Lung (tissue), 12 donors: ENCODE data around the gene AP3D1. TPM values are rescaled to one million over a fixed set of nuclear protein-coding genes. Genes with fewer than 3 reads are reported as not detected.

Source experiments
- ATAC-seq: fragments of 200-7000 bp; cut with Tn5 transposase; one replicate; pipeline ENCODE4 v1.9.1; 2020; ENCODE audit warnings: moderate number of reproducible peaks; ENCODE audit not compliant: insufficient read depth, low FRiP score
- DNase-seq, 3 donors: peaks; one replicate each; pipeline ENCODE4 v3.0.0-alpha.2; 2013 to 2017
- H3K27ac ChIP-seq, 2 donors: one replicate each; pipeline ENCODE4 v1.5.1; 2013; ENCODE audit warnings: mild to moderate bottlenecking in 2 of 2, moderate library complexity in 2 of 2, control low read depth in 1 of 2, inconsistent platforms in 1 of 2, low read depth in 1 of 2, low read length in 1 of 2
- H3K27me3 ChIP-seq, 3 donors: one replicate each; pipeline ENCODE4 v1.5.1; 2013; ENCODE audit warnings: low read length in 2 of 3; ENCODE audit not compliant: control insufficient read depth in 3 of 3, insufficient read depth in 3 of 3
- H3K36me3 ChIP-seq, 4 donors: one replicate each; pipeline ENCODE4 v1.5.1; 2013; ENCODE audit warnings: low read length in 4 of 4, mild to moderate bottlenecking in 1 of 4, moderate library complexity in 1 of 4; ENCODE audit not compliant: control insufficient read depth in 4 of 4, insufficient read depth in 4 of 4
- H3K4me1 ChIP-seq, 5 donors: one replicate each; pipeline ENCODE4 v1.5.1; 2013; ENCODE audit warnings: low read length in 5 of 5, mild to moderate bottlenecking in 2 of 5, moderate library complexity in 1 of 5; ENCODE audit not compliant: control insufficient read depth in 5 of 5, insufficient read depth in 5 of 5
- H3K4me3 ChIP-seq: one replicate; pipeline ENCODE4 v1.5.1; 2013; ENCODE audit warnings: mild to moderate bottlenecking, control low read depth, moderate library complexity
- H3K9ac ChIP-seq, 2 donors: one replicate each; pipeline ENCODE4 v1.5.1; 2013; ENCODE audit warnings: low read length in 2 of 2, control low read depth in 1 of 2; ENCODE audit not compliant: insufficient read depth in 1 of 2
- H3K9me3 ChIP-seq, 4 donors: one replicate each; pipeline ENCODE4 v1.5.1; 2013; ENCODE audit warnings: low read length in 3 of 4, mild to moderate bottlenecking in 1 of 4, moderate library complexity in 1 of 4; ENCODE audit not compliant: control insufficient read depth in 4 of 4, insufficient read depth in 3 of 4
- WGBS, 2 donors: extraction: QIAGEN DNeasy Blood & Tissue Kit; methylation state at CpG; one replicate each; pipeline ENCODE4 v1.1.7; 2013; 5-methylcytosine and 5-hydroxymethylcytosine counted together
- polyA plus RNA-seq, 2 donors: library from polyadenylated mRNA; stranded (reverse); fragments of 200-250 nt; gene quantifications; one replicate each; pipeline ENCODE4 v1.2.1, GENCODE V29; 2013
- total RNA-seq, 2 donors: library from RNA; depleted of rRNA in 1 of 2; stranded (reverse); fragments of >200 nt in 1 of 2; gene quantifications; one replicate each; pipeline ENCODE4 v1.2.1, GENCODE V29; 2014 to 2021
- TF ChIP-seq, protein P1 (sequence below): IDR thresholded peaks from 2 replicates; pipeline ENCODE4 v1.5.1; 2012; ENCODE audit warnings: mild to moderate bottlenecking; ENCODE audit errors: control extremely low read depth, extremely low read depth
- donor health status: control.
- donor health status: control.
- donor health status: Bipolar disorder and iron deficiency.
- donor health status: healthy.
- donor health status: DM: yes; HTN: yes; CAD: no.

AP3D1 gene
- total and polyA plus RNA-seq, 4 donors, result 55.3 to 144 (median 85.4) TPM

DNA sequence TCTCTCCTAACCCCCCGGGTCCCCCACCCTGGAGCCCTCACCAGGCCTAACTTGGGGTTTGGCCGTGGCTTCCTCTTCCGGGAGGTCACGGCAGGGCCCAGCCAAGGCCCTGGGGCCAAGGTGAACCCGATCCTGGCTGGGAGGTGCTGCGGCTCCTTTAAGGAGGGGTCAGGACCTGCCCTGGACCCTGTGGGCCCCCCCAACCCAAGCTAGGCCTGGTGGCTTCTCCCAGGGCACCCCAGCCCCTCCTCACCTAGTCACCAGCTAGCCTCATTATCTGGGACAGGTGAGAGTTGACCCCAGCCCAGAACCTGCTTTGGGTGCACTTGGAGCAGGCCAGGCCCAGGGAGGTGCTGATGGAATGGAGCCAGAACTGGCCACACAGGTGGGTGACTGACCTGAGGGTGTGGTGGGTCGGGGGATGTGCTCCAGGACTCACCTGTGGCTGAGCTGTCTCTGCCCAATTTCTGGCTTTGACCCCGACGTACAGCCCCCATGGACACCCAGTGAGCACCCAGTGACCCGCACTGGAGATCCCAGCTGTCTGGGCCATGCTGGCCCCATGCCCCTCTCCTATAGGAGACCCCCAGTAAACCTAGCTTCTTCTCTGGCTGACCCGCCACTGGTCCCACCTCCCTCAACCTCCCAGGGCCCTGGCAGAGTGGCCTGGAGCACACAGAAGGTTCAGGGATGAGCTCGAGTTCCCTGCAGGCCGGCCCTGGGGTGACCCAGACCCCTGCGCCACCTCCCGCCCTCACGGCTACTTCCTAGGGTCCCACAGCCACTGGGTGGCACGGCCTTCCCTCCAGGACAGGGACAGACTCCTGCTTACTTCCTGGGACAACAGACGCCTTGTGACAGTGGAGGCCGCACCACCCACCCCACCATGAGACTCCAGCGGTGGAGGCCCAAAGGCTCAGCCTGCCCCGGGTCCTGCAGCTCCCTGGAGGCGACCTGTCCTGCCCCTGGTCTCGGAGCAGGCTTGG, 93.6 kb downstream of the AP3D1 start:
- 79 to 80% methylated on average over 20 to 23 of the region's 23 CpGs for WGBS, 2 donors
- Histone ChIP-seq H3K9ac (no peak overlapping the region), H3K4me1 (peaks cover 5 to 43% (median 33%) of the 10 kb centered on the region in 5 donors), H3K27ac (peak overlapping the region in 1 of 2 donors; percentile 97), H3K9me3 (no peaks in the 10 kb centered on the region), H3K36me3 (no peaks in the 10 kb centered on the region), H3K4me3 (no peak overlapping the region), H3K27me3 (no peaks in the 10 kb centered on the region)
- ATAC-seq, result no peak
- DNase-seq, result no peak
- TF ChIP-seq, protein P1, sequence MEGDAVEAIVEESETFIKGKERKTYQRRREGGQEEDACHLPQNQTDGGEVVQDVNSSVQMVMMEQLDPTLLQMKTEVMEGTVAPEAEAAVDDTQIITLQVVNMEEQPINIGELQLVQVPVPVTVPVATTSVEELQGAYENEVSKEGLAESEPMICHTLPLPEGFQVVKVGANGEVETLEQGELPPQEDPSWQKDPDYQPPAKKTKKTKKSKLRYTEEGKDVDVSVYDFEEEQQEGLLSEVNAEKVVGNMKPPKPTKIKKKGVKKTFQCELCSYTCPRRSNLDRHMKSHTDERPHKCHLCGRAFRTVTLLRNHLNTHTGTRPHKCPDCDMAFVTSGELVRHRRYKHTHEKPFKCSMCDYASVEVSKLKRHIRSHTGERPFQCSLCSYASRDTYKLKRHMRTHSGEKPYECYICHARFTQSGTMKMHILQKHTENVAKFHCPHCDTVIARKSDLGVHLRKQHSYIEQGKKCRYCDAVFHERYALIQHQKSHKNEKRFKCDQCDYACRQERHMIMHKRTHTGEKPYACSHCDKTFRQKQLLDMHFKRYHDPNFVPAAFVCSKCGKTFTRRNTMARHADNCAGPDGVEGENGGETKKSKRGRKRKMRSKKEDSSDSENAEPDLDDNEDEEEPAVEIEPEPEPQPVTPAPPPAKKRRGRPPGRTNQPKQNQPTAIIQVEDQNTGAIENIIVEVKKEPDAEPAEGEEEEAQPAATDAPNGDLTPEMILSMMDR, result no peak

- no peaks in the 10 kb centered on the region for H3K36me3 ChIP-seq
- no peak overlapping the region for H3K4me3 ChIP-seq
- ATAC-seq, result no peak
- WGBS, 2 donors, result 38% methylated on average over 5 of the region's 5 CpGs
- H3K27me3 ChIP-seq, result no peaks in the 10 kb centered on the region
- H3K9ac ChIP-seq, result no peak overlapping the region
- peak overlapping the region in 1 of 2 donors; percentile 87 for H3K27ac ChIP-seq
- TF ChIP-seq, protein P1, result no peak
- H3K4me1 ChIP-seq, result peaks cover 8 to 42% (median 31%) of the 10 kb centered on the region in 5 donors
- no peaks in the 10 kb centered on the region for H3K9me3 ChIP-seq
- DNase-seq, result no peak
These were observed 94.6 kb downstream of the AP3D1 start for GRCh38 chr19:2056837-2057192.

- Histone ChIP-seq H3K9me3 (no peaks in the 10 kb centered on the region), H3K4me1 (peaks cover 8 to 47% (median 37%) of the 10 kb centered on the region in 5 donors), H3K36me3 (no peaks in the 10 kb centered on the region), H3K27me3 (no peaks in the 10 kb centered on the region), H3K27ac (peak overlapping the region; percentile 73 to 95), H3K9ac (peak overlapping the region; percentile 11 to 68), H3K4me3 (no peak overlapping the region)
- ATAC-seq (no peak), DNase-seq (peak; percentile 84 to 97 (median 87))
- WGBS, 2 donors, result 21% methylated on average over 17 to 22 of the region's 22 CpGs
- TF ChIP-seq, protein P1, result no peak
These were observed 95.2 kb downstream of the AP3D1 start for GRCh38 chr19:2055931-2056836.
